ENCODE data around the gene SERTAD2.

GRCh38 chr2:64591188-64591587, 62.5 kb downstream of the SERTAD2 start:
- TF ChIP-seq CTCF (conservative IDR thresholded peaks at IDR 0.05) (no peak), ZFX (IDR thresholded peaks at IDR 0.05) (no peak)

Measured in C4-2B (cell line).